Colonic mucosa (tissue), 4 donors: ENCODE results near the gene PSMB10. TPM values are rescaled to one million over a fixed set of nuclear protein-coding genes. Genes with fewer than 3 reads are reported as not detected.

Source experiments
- DNase-seq: peaks from one replicate; pipeline ENCODE4 v3.0.0-alpha.2; 2020
- H3K27ac ChIP-seq: fragments of 200-600 bp; one replicate; pipeline ENCODE4 v1.8.0; 2021
- H3K27me3 ChIP-seq: fragments of 200-600 bp; one replicate; pipeline ENCODE4 v1.8.0; 2021
- H3K36me3 ChIP-seq: fragments of 200-600 bp; one replicate; pipeline ENCODE4 v1.8.0; 2021
- H3K4me1 ChIP-seq: fragments of 200-600 bp; one replicate; pipeline ENCODE4 v1.8.0; 2021; ENCODE audit warnings: mild to moderate bottlenecking
- H3K4me3 ChIP-seq: fragments of 200-600 bp; one replicate; pipeline ENCODE4 v1.8.0; 2021
- H3K9ac ChIP-seq, 2 donors: one replicate each; pipeline ENCODE4 v1.7.0; 2013; ENCODE audit warnings: control low read depth in 2 of 2, low read depth in 2 of 2, low read length in 2 of 2
- H3K9me3 ChIP-seq: fragments of 200-600 bp; one replicate; pipeline ENCODE4 v1.8.0; 2021
- CTCF ChIP-seq: fragments of 200-600 bp; IDR thresholded peaks from one replicate; pipeline ENCODE4 v1.8.0; 2022; ENCODE audit warnings: antibody characterized with exemption, mild to moderate bottlenecking
- intact Hi-C: fragments of 100-400 bp; cut with DNase I; formaldehyde crosslinking; loops from one replicate; pipeline ENCODE4 v1.14.1; 2022
- total RNA-seq, 2 donors: library from RNA; stranded (reverse); fragmentation: NEBNext Ultra II Directional in 1 of 2; extraction: Animal tissue kit (Norgen Biotek cat#: 25700) in 1 of 2; gene quantifications; one replicate each; pipeline ENCODE4 v1.2.1, GENCODE V29; 2021
- donor health status: healthy.
- donor health status: DM: no; HTN: no; CAD: no.
- donor health status: DM: no; HTN: no; CAD: no.

Gene PSMB10
- total RNA-seq, 2 donors from 2014 or later: 120 to 124 TPM

- Histone ChIP-seq H3K9ac (no peak overlapping the region), H3K9me3 (no peaks in the 10 kb centered on the region), H3K4me1 (peaks cover 2% of the 10 kb centered on the region), H3K36me3 (no peaks in the 10 kb centered on the region), H3K27ac (no peak overlapping the region), H3K27me3 (no peaks in the 10 kb centered on the region), H3K4me3 (no peak overlapping the region)
- DNase-seq: peak; percentile 89
- no peak for TF ChIP-seq CTCF
- intact Hi-C loops: no loop called here
Measured at GRCh38 chr16:67961551-67961957, 24.9 kb upstream of the PSMB10 start.

GRCh38 chr16:67959536-67960329 lies 23.1 kb upstream of the PSMB10 start:
- H3K4me1 ChIP-seq: no peaks in the 10 kb centered on the region
- H3K9ac ChIP-seq: peak overlapping the region; percentile 12 to 59
- DNase-seq: no peak
- intact Hi-C loops: no loop called here
- H3K27ac ChIP-seq: no peak overlapping the region
- no peaks in the 10 kb centered on the region for H3K27me3 ChIP-seq
- TF ChIP-seq CTCF: no peak
- no peak overlapping the region for H3K4me3 ChIP-seq
- H3K9me3 ChIP-seq: no peaks in the 10 kb centered on the region
- H3K36me3 ChIP-seq: no peaks in the 10 kb centered on the region

- Histone ChIP-seq H3K9ac (no peak overlapping the region), H3K4me1 (no peaks in the 10 kb centered on the region), H3K9me3 (no peaks in the 10 kb centered on the region), H3K36me3 (no peaks in the 10 kb centered on the region), H3K27me3 (no peaks in the 10 kb centered on the region), H3K27ac (no peak overlapping the region), H3K4me3 (no peak overlapping the region)
- intact Hi-C loops: no loop called here
- no peak for DNase-seq
- no peak for TF ChIP-seq CTCF
Measured at GRCh38 chr16:67957622-67958021, 21.0 kb upstream of the PSMB10 start.

GRCh38 chr16:67954421-67955196 lies 18.0 kb upstream of the PSMB10 start:
- no peak for DNase-seq
- intact Hi-C loops: no loop called here
- no peaks in the 10 kb centered on the region for H3K4me1 ChIP-seq
- no peaks in the 10 kb centered on the region for H3K9me3 ChIP-seq
- H3K4me3 ChIP-seq: no peak overlapping the region
- no peaks in the 10 kb centered on the region for H3K36me3 ChIP-seq
- no peak overlapping the region for H3K9ac ChIP-seq
- no peak overlapping the region for H3K27ac ChIP-seq
- TF ChIP-seq CTCF: no peak
- H3K27me3 ChIP-seq: no peaks in the 10 kb centered on the region

- intact Hi-C loops: no loop called here
- Histone ChIP-seq H3K4me3 (no peak overlapping the region), H3K27me3 (no peaks in the 10 kb centered on the region), H3K9ac (no peak overlapping the region), H3K9me3 (no peaks in the 10 kb centered on the region), H3K27ac (no peak overlapping the region), H3K4me1 (no peaks in the 10 kb centered on the region), H3K36me3 (no peaks in the 10 kb centered on the region)
- no peak for TF ChIP-seq CTCF
- DNase-seq: no peak
Measured at GRCh38 chr16:67953641-67954375, 17.2 kb upstream of the PSMB10 start.
